Measurements from ENCODE around the gene FGL2. TPM values are rescaled to one million over a fixed set of nuclear protein-coding genes. Genes with fewer than 3 reads are reported as not detected.

Gene FGL2
- total and polyA plus RNA-seq, 2 donors (not counting 1 experiment from before 2014, with no cell fraction given): 4.9 to 97.6 TPM

DNA sequence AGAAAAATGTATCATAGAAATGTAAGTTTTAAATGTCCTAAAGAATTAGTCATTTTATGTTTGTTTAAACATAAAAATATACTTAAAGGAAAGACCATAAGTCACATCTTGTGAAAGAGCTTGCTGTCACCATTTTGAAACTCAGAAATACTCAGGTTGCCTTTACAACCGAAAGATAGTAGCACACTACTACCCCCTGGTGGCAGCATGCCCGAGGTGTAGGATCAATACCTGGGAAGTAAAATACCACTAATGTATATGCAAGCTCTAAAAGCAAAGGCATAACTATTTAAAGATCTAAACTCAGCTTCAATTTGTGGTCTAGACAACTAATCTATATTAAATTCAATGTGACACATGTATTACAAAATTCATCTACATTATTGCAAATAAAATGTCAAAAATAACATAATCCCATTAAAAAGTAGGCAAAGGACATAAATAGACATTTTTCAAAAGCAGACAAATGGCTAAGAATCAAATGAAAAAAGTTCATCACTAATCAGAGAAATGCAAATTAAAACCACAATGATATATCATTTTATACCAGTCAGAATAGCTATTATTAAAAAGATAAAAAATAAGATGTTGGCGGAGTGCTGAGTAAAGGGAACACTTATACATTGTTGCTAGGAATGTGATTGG is 47.7 kb upstream of the FGL2 start:
- H3K4me2 ChIP-seq (ENCODE audit: extremely low read depth, insufficient read depth, low read length): no peak overlapping the region
- H3K4me1 ChIP-seq (ENCODE audit: control insufficient read depth, extremely low read depth, insufficient read depth, low read length): peaks cover 8% of the 10 kb centered on the region
- no peak for TF ChIP-seq EZH2 (IDR thresholded peaks at IDR 0.05; ENCODE audit: low read length, missing control alignments)
- TF ChIP-seq, protein P1, sequence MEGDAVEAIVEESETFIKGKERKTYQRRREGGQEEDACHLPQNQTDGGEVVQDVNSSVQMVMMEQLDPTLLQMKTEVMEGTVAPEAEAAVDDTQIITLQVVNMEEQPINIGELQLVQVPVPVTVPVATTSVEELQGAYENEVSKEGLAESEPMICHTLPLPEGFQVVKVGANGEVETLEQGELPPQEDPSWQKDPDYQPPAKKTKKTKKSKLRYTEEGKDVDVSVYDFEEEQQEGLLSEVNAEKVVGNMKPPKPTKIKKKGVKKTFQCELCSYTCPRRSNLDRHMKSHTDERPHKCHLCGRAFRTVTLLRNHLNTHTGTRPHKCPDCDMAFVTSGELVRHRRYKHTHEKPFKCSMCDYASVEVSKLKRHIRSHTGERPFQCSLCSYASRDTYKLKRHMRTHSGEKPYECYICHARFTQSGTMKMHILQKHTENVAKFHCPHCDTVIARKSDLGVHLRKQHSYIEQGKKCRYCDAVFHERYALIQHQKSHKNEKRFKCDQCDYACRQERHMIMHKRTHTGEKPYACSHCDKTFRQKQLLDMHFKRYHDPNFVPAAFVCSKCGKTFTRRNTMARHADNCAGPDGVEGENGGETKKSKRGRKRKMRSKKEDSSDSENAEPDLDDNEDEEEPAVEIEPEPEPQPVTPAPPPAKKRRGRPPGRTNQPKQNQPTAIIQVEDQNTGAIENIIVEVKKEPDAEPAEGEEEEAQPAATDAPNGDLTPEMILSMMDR (conservative IDR thresholded peaks at IDR 0.05 in 1 of 2, IDR thresholded peaks at IDR 0.05 in 1 of 2; ENCODE audit: low read depth in 1 of 2, low read length in 2 of 2): peak; percentile 73 to 89
- no peak overlapping the region for H3K27ac ChIP-seq (ENCODE audit: insufficient read depth, low read length)
- H3K9ac ChIP-seq (ENCODE audit: insufficient read depth, low read length): no peak overlapping the region
- DNase-seq (ENCODE audit: low read depth in 2 of 2): peak; percentile 54 to 83
- no peak overlapping the region for H2AFZ ChIP-seq (ENCODE audit: low read length)
- no peaks in the 10 kb centered on the region for H3K79me2 ChIP-seq (ENCODE audit: control insufficient read depth, insufficient read depth, low read length)
- H3K9me3 ChIP-seq (ENCODE audit: control insufficient read depth, insufficient read depth, low read depth, low read length): no peaks in the 10 kb centered on the region
- H3K36me3 ChIP-seq (ENCODE audit: control insufficient read depth, insufficient read depth, low read length): no peaks in the 10 kb centered on the region
- no peaks in the 10 kb centered on the region for H4K20me1 ChIP-seq (ENCODE audit: control insufficient read depth, extremely low read depth, insufficient read depth, low read length)
- H3K4me3 ChIP-seq (replicated peaks in 1 of 4; ENCODE audit: control extremely low read depth in 1 of 4, insufficient read depth in 1 of 4, low read depth in 3 of 4, low read length in 4 of 4): no peak overlapping the region
- no peaks in the 10 kb centered on the region for H3K27me3 ChIP-seq (ENCODE audit: control insufficient read depth, insufficient read depth, low read length)

DNA sequence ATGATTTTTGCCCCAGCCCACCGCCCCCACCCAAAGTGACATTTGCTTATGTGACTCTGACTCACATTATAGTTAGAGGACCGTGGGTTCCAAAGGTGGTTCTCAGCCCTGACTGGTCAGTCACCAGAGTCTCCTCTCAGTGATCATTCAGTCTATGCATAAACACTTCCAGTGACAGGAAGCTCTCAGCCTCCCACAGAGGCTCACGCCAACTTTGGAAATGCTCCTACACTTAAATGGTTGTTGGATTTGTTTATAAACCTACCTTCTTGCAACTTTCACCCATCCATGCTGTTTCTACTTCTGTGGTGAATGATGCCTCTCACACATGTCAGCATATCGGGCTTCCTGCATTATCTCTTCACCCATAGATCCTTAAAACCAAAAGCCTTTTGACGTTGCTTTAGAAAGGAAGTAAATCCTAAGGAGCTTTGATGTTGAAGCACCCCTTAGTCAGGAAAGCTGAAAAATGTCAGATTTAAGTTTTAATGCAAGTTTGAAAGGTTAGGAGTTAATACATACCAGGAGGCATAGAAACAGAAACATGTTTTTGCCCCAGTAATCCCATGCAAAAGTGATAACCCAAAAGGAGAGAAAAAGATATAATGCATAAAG is 46.5 kb upstream of the FGL2 start:
- no peaks in the 10 kb centered on the region for H3K36me3 ChIP-seq (ENCODE audit: control insufficient read depth, insufficient read depth, low read length)
- no peaks in the 10 kb centered on the region for H3K27me3 ChIP-seq (ENCODE audit: control insufficient read depth, insufficient read depth, low read length)
- TF ChIP-seq EZH2 (IDR thresholded peaks at IDR 0.05; ENCODE audit: low read length, missing control alignments): no peak
- TF ChIP-seq, protein P1 (conservative IDR thresholded peaks at IDR 0.05 in 1 of 2, IDR thresholded peaks at IDR 0.05 in 1 of 2; ENCODE audit: low read depth in 1 of 2, low read length in 2 of 2): no peak
- peak overlapping the region; percentile 51 for H3K4me2 ChIP-seq (ENCODE audit: extremely low read depth, insufficient read depth, low read length)
- no peaks in the 10 kb centered on the region for H4K20me1 ChIP-seq (ENCODE audit: control insufficient read depth, extremely low read depth, insufficient read depth, low read length)
- H2AFZ ChIP-seq (ENCODE audit: low read length): peak overlapping the region; percentile 70
- H3K4me1 ChIP-seq (ENCODE audit: control insufficient read depth, extremely low read depth, insufficient read depth, low read length): peaks cover 8% of the 10 kb centered on the region
- H3K9me3 ChIP-seq (ENCODE audit: control insufficient read depth, insufficient read depth, low read depth, low read length): no peaks in the 10 kb centered on the region
- DNase-seq (ENCODE audit: low read depth in 2 of 2): no peak
- H3K4me3 ChIP-seq (replicated peaks in 1 of 4; ENCODE audit: control extremely low read depth in 1 of 4, insufficient read depth in 1 of 4, low read depth in 3 of 4, low read length in 4 of 4): no peak overlapping the region
- H3K9ac ChIP-seq (ENCODE audit: insufficient read depth, low read length): no peak overlapping the region
- H3K79me2 ChIP-seq (ENCODE audit: control insufficient read depth, insufficient read depth, low read length): no peaks in the 10 kb centered on the region
- H3K27ac ChIP-seq (ENCODE audit: insufficient read depth, low read length): no peak overlapping the region

DNA sequence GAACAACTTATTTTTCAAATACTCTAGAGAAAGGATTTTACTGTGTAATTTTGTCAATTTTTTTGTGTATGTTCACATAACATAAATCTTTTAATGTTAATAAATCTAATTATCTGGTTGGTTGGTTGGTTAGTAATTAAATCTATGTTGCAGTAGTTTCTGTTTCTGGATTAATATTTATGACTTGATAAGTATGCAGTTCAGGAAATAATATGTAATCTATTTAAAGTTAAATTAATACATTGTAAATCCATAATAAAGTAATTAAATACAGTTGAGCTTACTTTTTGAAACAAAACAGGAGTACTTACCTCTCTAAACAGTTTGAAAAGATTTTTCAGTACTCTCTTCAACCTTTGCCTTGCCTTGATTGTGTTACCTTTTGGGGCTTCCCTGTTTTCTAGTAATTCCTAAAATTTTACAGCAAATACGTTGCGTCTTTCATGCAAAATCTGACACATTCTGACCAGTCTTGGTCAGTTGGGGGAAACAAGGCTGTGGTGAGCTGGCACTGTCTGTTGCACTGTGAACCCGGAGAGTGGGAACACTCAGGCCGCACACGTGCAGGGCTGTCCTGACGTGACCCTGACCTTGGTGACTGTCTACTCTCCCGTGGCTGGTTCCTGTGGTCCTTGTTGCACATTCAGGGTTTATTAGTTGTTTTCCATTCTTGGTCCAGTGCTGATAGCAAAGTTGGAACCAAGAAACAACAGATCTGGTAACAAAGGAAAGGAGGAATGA is 45.6 kb upstream of the FGL2 start:
- no peaks in the 10 kb centered on the region for H3K36me3 ChIP-seq (ENCODE audit: control insufficient read depth, insufficient read depth, low read length)
- peak overlapping the region; percentile 20 for H2AFZ ChIP-seq (ENCODE audit: low read length)
- no peak overlapping the region for H3K27ac ChIP-seq (ENCODE audit: insufficient read depth, low read length)
- H3K27me3 ChIP-seq (ENCODE audit: control insufficient read depth, insufficient read depth, low read length): no peaks in the 10 kb centered on the region
- H4K20me1 ChIP-seq (ENCODE audit: control insufficient read depth, extremely low read depth, insufficient read depth, low read length): no peaks in the 10 kb centered on the region
- H3K4me3 ChIP-seq (replicated peaks in 1 of 4; ENCODE audit: control extremely low read depth in 1 of 4, insufficient read depth in 1 of 4, low read depth in 3 of 4, low read length in 4 of 4): no peak overlapping the region
- TF ChIP-seq, protein P1 (conservative IDR thresholded peaks at IDR 0.05 in 1 of 2, IDR thresholded peaks at IDR 0.05 in 1 of 2; ENCODE audit: low read depth in 1 of 2, low read length in 2 of 2): no peak
- TF ChIP-seq EZH2 (IDR thresholded peaks at IDR 0.05; ENCODE audit: low read length, missing control alignments): no peak
- no peak overlapping the region for H3K4me2 ChIP-seq (ENCODE audit: extremely low read depth, insufficient read depth, low read length)
- H3K79me2 ChIP-seq (ENCODE audit: control insufficient read depth, insufficient read depth, low read length): no peaks in the 10 kb centered on the region
- H3K9me3 ChIP-seq (ENCODE audit: control insufficient read depth, insufficient read depth, low read depth, low read length): no peaks in the 10 kb centered on the region
- no peak overlapping the region for H3K9ac ChIP-seq (ENCODE audit: insufficient read depth, low read length)
- DNase-seq (ENCODE audit: low read depth in 2 of 2): no peak
- peaks cover 8% of the 10 kb centered on the region for H3K4me1 ChIP-seq (ENCODE audit: control insufficient read depth, extremely low read depth, insufficient read depth, low read length)
